OCI-LY7 (cell line): ENCODE measurements around the gene IKZF1. TPM values are rescaled to one million over a fixed set of nuclear protein-coding genes. Genes with fewer than 3 reads are reported as not detected.

ENCODE experiments used
- BruUV-seq: library from RNA; stranded (reverse); fragments of 400-500 nt; replicated peaks from 2 replicates; lab custom pipeline; 2021; lab: Mats Ljungman, UMichigan
- CTCF ChIA-PET: fragments of 300-600 bp; sonication (Branson Sonifier 250); formaldehyde crosslinking; loops from one replicate; lab custom pipeline; 2022; ENCODE audit warnings: antibody characterized with exemption; ENCODE audit not compliant: unreplicated experiment; lab: Charles Lee
- POLR2A ChIA-PET: fragments of 300-600 bp; sonication (Branson Sonifier 250); formaldehyde crosslinking; loops from one replicate; lab custom pipeline; 2022; ENCODE audit warnings: antibody characterized with exemption; lab: Charles Lee
- DNase-seq: peaks from one replicate; pipeline ENCODE4 v3.0.0-alpha.2; 2015; ENCODE audit warnings: low spot score
- H2AFZ ChIP-seq: fragments of 200-600 bp; sonication (generic), shearing (Covaris generic); 2 replicates; pipeline ENCODE4 v1.6.1; 2014; ENCODE audit warnings: mild to moderate bottlenecking, antibody characterized with exemption, low read length, moderate library complexity
- H3K27ac ChIP-seq: fragments of 200-600 bp; sonication (generic); 2 replicates; pipeline ENCODE4 v1.5.1; 2014; ENCODE audit warnings: mixed run types, low read depth, mild to moderate bottlenecking, moderate library complexity, low read length, inconsistent platforms; ENCODE audit not compliant: poor library complexity, severe bottlenecking
- H3K36me3 ChIP-seq: fragments of 200-600 bp; sonication (generic); 2 replicates; pipeline ENCODE4 v1.6.1; 2014; ENCODE audit warnings: mild to moderate bottlenecking, antibody characterized with exemption, low read length, moderate library complexity, mixed read lengths; ENCODE audit not compliant: insufficient read depth
- H3K4me1 ChIP-seq: fragments of 200-600 bp; sonication (generic); 2 replicates; pipeline ENCODE4 v1.5.1; 2014; ENCODE audit warnings: mild to moderate bottlenecking, low read length; ENCODE audit not compliant: insufficient read depth, poor library complexity, severe bottlenecking
- H3K4me2 ChIP-seq: fragments of 200-600 bp; sonication (generic); 2 replicates; pipeline ENCODE4 v1.6.1; 2014; ENCODE audit warnings: mild to moderate bottlenecking, low read length
- H3K4me3 ChIP-seq: fragments of 200-600 bp; sonication (generic); 2 replicates; pipeline ENCODE4 v1.5.1; 2014; ENCODE audit warnings: mild to moderate bottlenecking, low read depth, low read length; ENCODE audit not compliant: poor library complexity, severe bottlenecking
- H3K79me2 ChIP-seq: fragments of 200-600 bp; sonication (generic); 2 replicates; pipeline ENCODE4 v1.6.1; 2016; ENCODE audit warnings: low read depth, mild to moderate bottlenecking, low read length, moderate library complexity, mixed read lengths; ENCODE audit not compliant: insufficient read depth
- H3K9me2 ChIP-seq: fragments of 200-600 bp; sonication (generic); 2 replicates; pipeline ENCODE4 v1.6.1; 2016; ENCODE audit warnings: mild to moderate bottlenecking, low read length, mixed read lengths; ENCODE audit not compliant: insufficient read depth
- H3K9me3 ChIP-seq: fragments of 200-600 bp; sonication (generic); 2 replicates; pipeline ENCODE4 v1.6.1; 2014; ENCODE audit warnings: mild to moderate bottlenecking, mixed run types, low read length, mixed read lengths
- H4K20me1 ChIP-seq: fragments of 200-600 bp; sonication (generic); 2 replicates; pipeline ENCODE4 v1.6.1; 2014; ENCODE audit warnings: mild to moderate bottlenecking, antibody characterized with exemption, low read length, moderate library complexity, mixed read lengths; ENCODE audit not compliant: insufficient read depth
- CTCF ChIP-seq: fragments of 200-600 bp; sonication (generic); conservative IDR thresholded peaks from 2 replicates; pipeline ENCODE4 v1.5.1; 2014; ENCODE audit warnings: mild to moderate bottlenecking, antibody characterized with exemption, low read length, moderate library complexity, mixed read lengths
- EZH2phosphoT487 ChIP-seq: fragments of 200-600 bp; sonication (generic); IDR thresholded peaks from 2 replicates; pipeline ENCODE4 v1.6.1; 2018; ENCODE audit warnings: low read depth, borderline replicate concordance, mild to moderate bottlenecking, mixed run types, antibody characterized with exemption, low read length, moderate library complexity, mixed read lengths
- intact Hi-C: fragments of 100-400 bp; cut with micrococcal nuclease; formaldehyde crosslinking; loops from one replicate; pipeline ENCODE4 v1.10.0; 2022; ENCODE audit not compliant: unreplicated experiment
- total RNA-seq, 2 experiments: library from RNA; depleted of rRNA in 1 of 2; stranded (reverse); fragments of >200 nt in 1 of 2; shearing (Covaris generic) in 1 of 2; gene quantifications; 2 replicates each; pipeline ENCODE4 v1.2.3, GENCODE V29; 2014 to 2022

IKZF1 gene
- total RNA-seq, 2 experiments from 2014 or later = 108 to 161 TPM

DNA sequence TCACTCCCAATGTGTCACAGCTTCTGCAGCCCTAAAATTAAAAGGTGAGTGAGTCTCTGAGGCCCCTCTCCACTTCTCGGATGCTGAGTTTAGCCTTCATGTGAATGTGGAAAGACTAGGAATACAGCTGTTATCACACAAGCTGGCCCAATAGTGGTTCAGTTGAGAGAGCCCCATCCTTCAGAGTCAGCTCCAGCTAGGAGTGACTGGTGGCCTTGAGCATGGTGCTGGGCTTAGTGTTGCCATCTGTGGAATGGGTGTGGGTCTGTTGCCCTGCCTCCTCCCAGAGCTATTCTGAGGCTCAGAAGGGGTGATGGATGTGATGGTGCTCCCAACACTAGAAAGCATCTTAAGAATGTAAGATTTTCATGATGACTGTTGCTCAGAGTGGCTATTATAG lies 89.8 kb downstream of the IKZF1 start:
- H3K36me3 ChIP-seq = peaks cover 97% of the 10 kb centered on the region
- no peak for DNase-seq
- no TSS peak for BruUV-seq
- H3K27ac ChIP-seq = no peak overlapping the region
- intact Hi-C loops = no loop called here
- TF ChIP-seq CTCF = no peak
- no peak for TF ChIP-seq EZH2phosphoT487
- ChIA-PET CTCF (no interaction called here), POLR2A (no interaction called here)
- H3K4me1 ChIP-seq = peaks cover 11% of the 10 kb centered on the region
- no peak overlapping the region for H2AFZ ChIP-seq
- H3K4me2 ChIP-seq = no peak overlapping the region
- H3K9me2 ChIP-seq = no peaks in the 10 kb centered on the region
- peaks cover 4% of the 10 kb centered on the region; the same call in 1 of the 2 replicates for H3K79me2 ChIP-seq
- no peaks in the 10 kb centered on the region for H3K9me3 ChIP-seq
- no peak overlapping the region for H3K4me3 ChIP-seq
- H4K20me1 ChIP-seq = no peaks in the 10 kb centered on the region

- intact Hi-C loops = loop anchor here (1.0 kb wide), 1 partner anchor 9 kb away; no protein-coding TSS in a partner anchor
- POLR2A ChIA-PET = interaction anchor here (2.1 kb wide), 1 partner anchor 11 kb away, joined by 6 read pairs; no protein-coding TSS in a partner anchor
Observed at GRCh38 chr7:50396856-50397255, 92.3 kb downstream of the IKZF1 start.

GRCh38 chr7:50397320-50397970 lies 92.9 kb downstream of the IKZF1 start:
- H2AFZ ChIP-seq = no peak overlapping the region
- H3K27ac ChIP-seq = no peak overlapping the region
- H3K4me3 ChIP-seq = no peak overlapping the region
- H3K79me2 ChIP-seq = peaks cover 4% of the 10 kb centered on the region; the same call in 1 of the 2 replicates
- no peaks in the 10 kb centered on the region for H4K20me1 ChIP-seq
- intact Hi-C loops = no loop called here
- no TSS peak for BruUV-seq
- H3K4me2 ChIP-seq = no peak overlapping the region
- CTCF ChIA-PET = no interaction called here
- no peaks in the 10 kb centered on the region for H3K9me3 ChIP-seq
- no peak for DNase-seq
- POLR2A ChIA-PET = interaction anchor here (2.1 kb wide), 1 partner anchor 12 kb away, joined by 6 read pairs; no protein-coding TSS in a partner anchor
- TF ChIP-seq CTCF (no peak), EZH2phosphoT487 (no peak)
- H3K4me1 ChIP-seq = peaks cover 11% of the 10 kb centered on the region
- H3K9me2 ChIP-seq = no peaks in the 10 kb centered on the region
- peaks cover 96% of the 10 kb centered on the region for H3K36me3 ChIP-seq

More at GRCh38 chr7:50396856-50397255, 92.3 kb downstream of the IKZF1 start:
- H3K79me2 ChIP-seq = peaks cover 4% of the 10 kb centered on the region; the same call in 1 of the 2 replicates
- no peak overlapping the region for H3K4me3 ChIP-seq
- no peak overlapping the region for H3K4me2 ChIP-seq
- H3K9me3 ChIP-seq = no peaks in the 10 kb centered on the region
- no peak for TF ChIP-seq EZH2phosphoT487
- DNase-seq = no peak
- no peak overlapping the region for H3K27ac ChIP-seq
- no peaks in the 10 kb centered on the region for H4K20me1 ChIP-seq
- no peak overlapping the region for H2AFZ ChIP-seq
- peaks cover 96% of the 10 kb centered on the region for H3K36me3 ChIP-seq
- no TSS peak for BruUV-seq
- no peaks in the 10 kb centered on the region for H3K9me2 ChIP-seq
- H3K4me1 ChIP-seq = peaks cover 11% of the 10 kb centered on the region
- CTCF ChIA-PET = no interaction called here
